Right lobe of liver (tissue), 4 donors: ENCODE data around the gene MAS1L.

Source experiments
- POLR2A ChIP-seq: fragments of 450-650 bp; IDR thresholded peaks from one replicate; pipeline ENCODE4 v1.6.1; 2017; ENCODE audit warnings: antibody characterized with exemption, mild to moderate bottlenecking
- TF ChIP-seq, protein P1 (sequence below), 4 donors: fragments of 200-600 bp in 3 of 4; fragments of 450-650 bp in 1 of 4; IDR thresholded peaks; one replicate each; pipeline versions ENCODE4 v1.5.1 to v1.8.0; 2016 to 2022; ENCODE audit warnings: antibody characterized with exemption in 4 of 4, mild to moderate bottlenecking in 2 of 4
- donor health status: DM: no; HTN: no; CAD: no.
- donor health status: DM: no; HTN: no; CAD: no.
- donor health status: DM: no; HTN: yes; CAD: no.

DNA sequence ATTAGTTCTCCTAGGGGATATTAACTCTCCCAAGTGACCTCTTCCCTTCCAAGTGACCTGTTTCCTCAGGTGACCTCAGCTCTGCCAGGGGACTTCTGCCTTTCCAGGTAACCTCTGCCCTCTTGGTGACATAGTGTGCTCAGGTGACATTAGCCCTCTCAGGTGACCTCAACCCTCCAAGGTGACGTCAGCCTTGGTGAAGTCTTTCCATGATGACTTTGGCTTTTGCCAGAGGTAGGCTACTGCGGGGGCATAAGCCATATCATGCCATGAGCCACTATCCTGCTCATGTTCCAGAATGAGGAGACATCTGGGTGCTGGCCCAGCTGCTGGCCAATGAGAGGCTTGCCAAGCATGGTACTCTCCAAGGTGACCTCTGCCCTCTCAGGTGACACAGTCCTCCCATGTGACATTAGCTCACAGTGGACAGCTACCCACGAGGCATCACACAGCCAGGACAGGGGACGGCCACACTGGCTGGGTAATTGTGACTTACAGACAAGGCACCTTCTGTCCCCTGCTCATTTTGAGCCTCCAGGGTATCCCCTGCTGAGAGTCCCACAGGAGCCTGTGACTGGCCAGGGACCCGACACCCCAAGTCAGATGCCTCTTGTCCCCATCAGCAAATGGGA lies 40.7 kb upstream of the MAS1L start:
- TF ChIP-seq, protein P1, sequence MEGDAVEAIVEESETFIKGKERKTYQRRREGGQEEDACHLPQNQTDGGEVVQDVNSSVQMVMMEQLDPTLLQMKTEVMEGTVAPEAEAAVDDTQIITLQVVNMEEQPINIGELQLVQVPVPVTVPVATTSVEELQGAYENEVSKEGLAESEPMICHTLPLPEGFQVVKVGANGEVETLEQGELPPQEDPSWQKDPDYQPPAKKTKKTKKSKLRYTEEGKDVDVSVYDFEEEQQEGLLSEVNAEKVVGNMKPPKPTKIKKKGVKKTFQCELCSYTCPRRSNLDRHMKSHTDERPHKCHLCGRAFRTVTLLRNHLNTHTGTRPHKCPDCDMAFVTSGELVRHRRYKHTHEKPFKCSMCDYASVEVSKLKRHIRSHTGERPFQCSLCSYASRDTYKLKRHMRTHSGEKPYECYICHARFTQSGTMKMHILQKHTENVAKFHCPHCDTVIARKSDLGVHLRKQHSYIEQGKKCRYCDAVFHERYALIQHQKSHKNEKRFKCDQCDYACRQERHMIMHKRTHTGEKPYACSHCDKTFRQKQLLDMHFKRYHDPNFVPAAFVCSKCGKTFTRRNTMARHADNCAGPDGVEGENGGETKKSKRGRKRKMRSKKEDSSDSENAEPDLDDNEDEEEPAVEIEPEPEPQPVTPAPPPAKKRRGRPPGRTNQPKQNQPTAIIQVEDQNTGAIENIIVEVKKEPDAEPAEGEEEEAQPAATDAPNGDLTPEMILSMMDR (IDR thresholded peaks at IDR 0.05) = no peak
- no peak for TF ChIP-seq POLR2A
